ENCODE results near the gene CIAO2B.

GRCh38 chr16:66885491-66885890 is 48.7 kb downstream of the CIAO2B start:
- no peak for TF ChIP-seq RAD21 (conservative IDR thresholded peaks at IDR 0.05)
- TF ChIP-seq CTCF (IDR thresholded peaks at IDR 0.05; ENCODE audit: poor library complexity, severe bottlenecking): no peak
- TF ChIP-seq MXI1 (conservative IDR thresholded peaks at IDR 0.05; ENCODE audit: poor library complexity, severe bottlenecking): no peak
- TF ChIP-seq EP300 (conservative IDR thresholded peaks at IDR 0.05; ENCODE audit: poor library complexity, severe bottlenecking): no peak
- TF ChIP-seq EZH2 (IDR thresholded peaks at IDR 0.05; ENCODE audit: borderline replicate concordance, insufficient read depth, low read length, poor library complexity, severe bottlenecking): no peak
- no peak for TF ChIP-seq REST (IDR thresholded peaks at IDR 0.05; ENCODE audit: borderline replicate concordance)
